ENCODE measurements around the gene MAPK8.
"Not testable (repeated sequence)": the region's sequence is repeated elsewhere in the genome, so short reads cannot be mapped to it uniquely, and the experiment has no call there.

Gene MAPK8

GRCh38 chr10:48411510-48411909, 105.0 kb downstream of the MAPK8 start:
- FAIRE-seq (no peak), DNase-seq (ENCODE audit: insufficient read length, low spot score) (no peak)

GRCh38 chr10:48412081-48412480, 105.6 kb downstream of the MAPK8 start:
- FAIRE-seq (peak; percentile 33), DNase-seq (ENCODE audit: insufficient read length, low spot score) (no peak)

- FAIRE-seq (no peak), DNase-seq (ENCODE audit: insufficient read length, low spot score) (no peak)
These were observed 106.5 kb downstream of the MAPK8 start for GRCh38 chr10:48412933-48413332.

- DNase-seq (ENCODE audit: insufficient read length, low spot score) (no peak), FAIRE-seq (no peak)
These were observed 107.7 kb downstream of the MAPK8 start for GRCh38 chr10:48414160-48414559.

GRCh38 chr10:48414778-48415177, 108.3 kb downstream of the MAPK8 start:
- FAIRE-seq (no peak), DNase-seq (ENCODE audit: insufficient read length, low spot score) (no peak)

GRCh38 chr10:48416584-48417232, 110.2 kb downstream of the MAPK8 start:
- FAIRE-seq (no peak), DNase-seq (ENCODE audit: insufficient read length, low spot score) (no peak)

GRCh38 chr10:48417374-48417773, 110.9 kb downstream of the MAPK8 start:
- DNase-seq (ENCODE audit: insufficient read length, low spot score) (no peak), FAIRE-seq (no peak)

GRCh38 chr10:48418189-48418788, 111.8 kb downstream of the MAPK8 start:
- peak; percentile 18 for FAIRE-seq
- no peak for DNase-seq (ENCODE audit: insufficient read length, low spot score)

GRCh38 chr10:48419714-48420113, 113.2 kb downstream of the MAPK8 start:
- FAIRE-seq (no peak), DNase-seq (ENCODE audit: insufficient read length, low spot score) (no peak)

- not testable (repeated sequence) for FAIRE-seq; DNase-seq (ENCODE audit: insufficient read length, low spot score)
These were observed 115.4 kb downstream of the MAPK8 start for GRCh38 chr10:48421862-48422261.

- DNase-seq (ENCODE audit: insufficient read length, low spot score), result no peak
- FAIRE-seq, result no peak
These were observed 117.4 kb downstream of the MAPK8 start for GRCh38 chr10:48423884-48424283.

- no peak for DNase-seq (ENCODE audit: insufficient read length, low spot score)
- no peak for FAIRE-seq
These were observed 122.4 kb downstream of the MAPK8 start for GRCh38 chr10:48428896-48429295.

GRCh38 chr10:48429309-48429708, 122.8 kb downstream of the MAPK8 start:
- DNase-seq (ENCODE audit: insufficient read length, low spot score), result no peak
- FAIRE-seq, result no peak

- no peak for DNase-seq (ENCODE audit: insufficient read length, low spot score)
- FAIRE-seq, result no peak
These were observed 124.0 kb downstream of the MAPK8 start for GRCh38 chr10:48430402-48430993.

GRCh38 chr10:48431871-48432270, 125.4 kb downstream of the MAPK8 start:
- FAIRE-seq, result no peak

GRCh38 chr10:48437546-48437945, 131.1 kb downstream of the MAPK8 start:
- no peak for FAIRE-seq
- no peak for DNase-seq (ENCODE audit: insufficient read length, low spot score)

More at GRCh38 chr10:48431871-48432270, 125.4 kb downstream of the MAPK8 start:
- DNase-seq (ENCODE audit: insufficient read length, low spot score), result no peak

- DNase-seq (ENCODE audit: insufficient read length, low spot score), result no peak
- FAIRE-seq, result no peak
These were observed 132.6 kb downstream of the MAPK8 start for GRCh38 chr10:48439031-48439430.

GRCh38 chr10:48439581-48440041, 133.1 kb downstream of the MAPK8 start:
- no peak for DNase-seq (ENCODE audit: insufficient read length, low spot score)
- no peak for FAIRE-seq

- DNase-seq (ENCODE audit: insufficient read length, low spot score) (no peak), FAIRE-seq (no peak)
These were observed 134.3 kb downstream of the MAPK8 start for GRCh38 chr10:48440771-48441170.

GRCh38 chr10:48442090-48442808, 135.8 kb downstream of the MAPK8 start:
- no peak for FAIRE-seq

GRCh38 chr10:48442809-48443177, 136.3 kb downstream of the MAPK8 start:
- no peak for DNase-seq (ENCODE audit: insufficient read length, low spot score)
- FAIRE-seq, result no peak

More at GRCh38 chr10:48442090-48442808, 135.8 kb downstream of the MAPK8 start:
- DNase-seq (ENCODE audit: insufficient read length, low spot score), result no peak

Measured in GM19239 (cell line).